ENCODE data around the gene VPS37C. TPM values are rescaled to one million over a fixed set of nuclear protein-coding genes. Genes with fewer than 3 reads are reported as not detected.

Gene VPS37C
- total and polyA plus RNA-seq, 2 of the 13 experiments (the other 11 are each of a cell fraction or from before 2014, with no cell fraction given), result 7.5 to 8.8 TPM

- no peak for TF ChIP-seq CTCF (CRISPR knock-in tag; IDR thresholded peaks at IDR 0.05)
- TF ChIP-seq ZNF570 (CRISPR knock-in tag; IDR thresholded peaks at IDR 0.05; ENCODE audit: borderline replicate concordance), result no peak
- TF ChIP-seq HDAC2 (CRISPR knock-in tag; IDR thresholded peaks at IDR 0.05), result peak; percentile 74; the same call in 1 of the 2 replicates
- no peak for TF ChIP-seq HOXA7 (CRISPR knock-in tag; IDR thresholded peaks at IDR 0.05)
- no peak for TF ChIP-seq FOXP4 (CRISPR knock-in tag; IDR thresholded peaks at IDR 0.05)
- no peak for TF ChIP-seq FUBP1 (CRISPR knock-in tag; IDR thresholded peaks at IDR 0.05; ENCODE audit: borderline replicate concordance)
- TF ChIP-seq ARID3A (IDR thresholded peaks at IDR 0.05; ENCODE audit: low read depth, low read length), result no peak
- TF ChIP-seq TRIM24 (CRISPR knock-in tag; IDR thresholded peaks at IDR 0.05), result no peak
- TF ChIP-seq ZNF441 (CRISPR knock-in tag; IDR thresholded peaks at IDR 0.05; ENCODE audit: borderline replicate concordance), result no peak; the same call in 1 of the 2 replicates
- no peak for TF ChIP-seq IRF1 (CRISPR knock-in tag; IDR thresholded peaks at IDR 0.05; ENCODE audit: low read depth)
- TF ChIP-seq ZNF770 (CRISPR knock-in tag; IDR thresholded peaks at IDR 0.05), result no peak; the same call in 1 of the 2 replicates
- no peak for TF ChIP-seq SP2 (CRISPR knock-in tag; IDR thresholded peaks at IDR 0.05)
- no peak for TF ChIP-seq TOE1 (CRISPR knock-in tag; IDR thresholded peaks at IDR 0.05)
- TF ChIP-seq PLRG1 (conservative IDR thresholded peaks at IDR 0.05), result no peak
- TF ChIP-seq ZNF616 (CRISPR knock-in tag; IDR thresholded peaks at IDR 0.05; ENCODE audit: low read depth), result no peak
- peak; percentile 39; the same call in 1 of the 2 replicates for TF ChIP-seq ZFP91 (CRISPR knock-in tag; IDR thresholded peaks at IDR 0.05; ENCODE audit: borderline replicate concordance)
Measured at GRCh38 chr11:61160487-61161189, 588 bp downstream of the VPS37C start (continued).

Measured in HepG2 (cell line).